A204.1 (cell line): ENCODE measurements around the gene C18orf32.
"Not testable (repeated sequence)": the region's sequence is repeated elsewhere in the genome, so short reads cannot be mapped to it uniquely, and the experiment has no call there.

Experiments used
- FAIRE-seq: peaks from 2 replicates; lab custom pipeline; 2012; peaks lifted over from hg19 to GRCh38; lab: Jason Lieb, UNC

The C18orf32 gene

GRCh38 chr18:49486953-49487710 is at the start of gene C18orf32:
TSS of gene C18orf32 (minus strand) at chr18:49487234. CDS start at chr18:49483748, 3,486 bp downstream.
- FAIRE-seq: peak; percentile 23

- FAIRE-seq: peak; percentile 6
These were observed 48.0 kb upstream of the C18orf32 start for GRCh38 chr18:49534846-49535601.

DNA sequence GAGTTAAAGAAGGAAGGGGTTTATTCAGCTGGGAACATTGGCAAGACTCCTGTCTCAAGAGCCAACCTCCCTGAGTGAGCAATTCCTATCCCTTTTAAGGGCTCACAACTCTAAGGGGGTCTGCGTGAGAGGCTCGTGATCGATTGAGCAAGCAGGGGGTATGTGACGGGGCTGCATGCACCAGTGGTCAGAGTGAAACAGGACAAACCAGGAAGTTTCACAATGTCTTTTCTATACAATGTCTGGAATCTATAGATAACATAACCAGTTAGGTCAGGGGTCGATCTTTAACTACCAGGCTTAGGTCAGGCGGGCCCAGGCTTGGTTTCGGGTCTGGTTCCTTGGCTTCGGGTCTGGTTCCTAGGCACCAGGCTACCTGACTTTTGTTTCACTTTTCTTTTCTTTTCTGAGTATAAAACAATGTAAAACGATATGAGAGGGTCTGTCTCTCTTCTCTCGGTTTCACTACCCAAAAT is 44.7 kb upstream of the C18orf32 start:
- no peak for FAIRE-seq

GRCh38 chr18:49529596-49529995 is 42.6 kb upstream of the C18orf32 start:
- no peak for FAIRE-seq

DNA sequence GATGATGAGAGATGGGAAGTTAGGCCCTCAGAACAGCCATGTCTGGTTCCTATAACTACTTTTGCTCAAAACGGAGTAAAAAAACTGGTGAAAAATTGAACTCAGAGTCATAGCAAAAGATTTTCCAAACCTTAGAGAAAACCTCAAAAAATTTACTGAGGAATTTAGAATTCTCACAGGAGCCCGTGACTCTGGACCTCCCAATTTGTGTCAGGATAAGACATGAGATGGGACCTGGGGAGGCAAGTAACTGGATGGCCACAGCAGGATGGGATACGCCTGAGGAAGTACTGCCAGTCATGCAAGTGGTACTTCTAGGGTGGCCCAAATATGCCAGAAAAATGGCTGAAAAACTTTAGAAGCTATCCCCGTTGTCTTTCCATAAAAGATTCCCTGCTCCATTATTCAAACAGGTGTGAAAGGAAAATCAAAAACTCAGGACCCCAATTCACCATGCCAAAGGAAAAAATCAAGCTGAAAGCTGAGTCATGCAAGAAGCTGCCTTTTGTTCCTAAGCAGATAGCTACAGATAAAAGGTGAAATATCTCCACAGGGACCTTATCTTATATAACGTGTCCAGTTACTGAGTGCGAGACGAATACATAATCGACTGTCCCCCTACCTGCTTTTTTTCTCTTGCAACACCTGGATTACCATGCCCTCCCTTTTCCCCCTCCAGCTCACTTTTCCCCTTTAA is 40.7 kb upstream of the C18orf32 start:
- no peak for FAIRE-seq

DNA sequence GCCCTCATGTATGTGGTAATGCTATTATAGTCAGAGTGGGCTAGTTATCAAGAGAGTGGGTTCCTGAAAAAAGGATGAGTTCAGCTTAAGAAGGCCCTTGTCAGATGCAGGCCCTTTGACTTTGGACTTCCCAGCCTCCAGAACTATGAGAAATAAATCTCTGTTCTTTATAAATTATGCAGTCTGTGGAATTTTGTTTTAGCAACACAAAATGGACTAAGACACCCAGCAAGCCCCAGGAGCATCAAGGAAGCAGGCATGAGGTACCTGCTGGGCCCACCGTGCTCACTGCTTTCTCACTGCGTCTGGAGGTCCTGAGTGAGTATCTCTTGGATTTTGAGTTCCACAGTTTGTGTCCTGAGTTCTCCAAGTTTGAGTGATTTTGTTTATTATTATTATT is 38.9 kb upstream of the C18orf32 start:
- no peak for FAIRE-seq

GRCh38 chr18:49524951-49525350 is 37.9 kb upstream of the C18orf32 start:
- no peak for FAIRE-seq

DNA sequence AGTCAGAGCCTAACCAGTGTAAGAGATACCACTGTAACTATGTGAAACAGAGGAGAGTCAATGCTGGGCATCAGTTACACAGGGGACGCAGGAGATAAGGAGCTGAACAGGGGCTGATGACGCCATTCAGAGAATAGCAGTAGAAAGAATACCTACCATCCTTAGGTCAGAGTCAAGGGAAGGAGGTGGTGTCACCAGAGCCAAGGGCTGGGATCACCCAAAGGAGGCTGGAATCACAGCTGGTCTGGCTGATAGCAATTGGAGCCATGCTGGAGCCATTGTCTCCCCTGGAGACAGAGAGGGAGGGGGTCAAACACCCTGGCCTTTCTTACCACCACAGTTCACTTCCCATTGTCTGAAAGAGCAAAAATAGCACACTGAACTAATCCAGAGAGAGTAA is 37.3 kb upstream of the C18orf32 start:
- no peak for FAIRE-seq

DNA sequence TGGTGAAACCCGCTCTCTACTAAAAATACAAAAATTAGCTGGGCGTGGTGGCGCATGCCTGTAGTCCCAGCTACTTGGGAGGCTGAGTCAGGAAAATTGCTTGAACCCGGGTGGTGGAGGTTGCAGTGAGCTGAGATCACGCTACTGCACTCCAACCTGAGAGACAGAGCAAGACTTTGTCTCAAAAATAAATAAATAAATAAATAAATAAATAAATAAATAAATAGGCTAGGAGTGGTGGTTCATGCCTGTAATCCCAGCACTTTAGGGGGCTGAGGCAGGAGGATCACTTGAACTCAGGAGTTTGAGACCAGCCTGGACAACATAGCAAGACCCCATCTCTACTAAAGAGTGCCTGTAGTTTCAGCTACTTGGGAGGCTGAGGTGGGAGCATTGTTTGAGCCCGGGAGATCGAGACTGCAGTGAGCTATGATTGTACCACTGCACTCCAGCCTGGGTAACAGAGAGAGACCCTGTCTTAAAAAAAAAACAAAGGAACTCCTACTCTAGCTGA is 36.6 kb upstream of the C18orf32 start:
- FAIRE-seq: not testable (repeated sequence)

DNA sequence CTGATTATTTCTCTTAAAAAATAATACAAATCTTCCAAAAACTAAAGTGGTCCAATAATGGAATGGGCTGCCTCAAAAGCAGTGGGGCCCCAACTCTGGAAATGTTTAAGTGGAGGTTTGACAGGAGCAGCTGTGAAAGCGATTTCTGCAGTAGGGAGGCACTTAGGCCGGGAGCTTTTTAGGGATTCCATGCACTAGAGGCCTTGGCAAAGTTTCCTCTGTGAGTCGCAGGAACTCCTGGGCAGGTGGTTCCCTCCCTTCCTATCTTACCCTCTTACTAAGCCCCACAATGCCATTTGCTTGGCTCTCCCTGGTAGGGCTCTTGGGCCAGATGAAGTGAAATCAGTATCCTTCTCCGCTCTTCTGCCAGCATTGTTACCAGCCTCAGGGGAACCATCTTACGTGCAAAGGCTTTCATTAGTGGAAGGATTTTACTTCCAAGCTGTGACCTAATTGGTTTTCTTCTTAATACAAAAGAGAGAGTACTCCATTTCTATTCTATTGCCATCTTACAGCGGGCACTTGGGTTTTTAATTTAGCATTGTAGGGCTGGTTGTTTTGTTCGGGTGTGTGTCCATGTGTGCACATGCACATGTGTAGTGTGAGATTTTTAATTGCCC is 34.3 kb upstream of the C18orf32 start:
- FAIRE-seq: no peak

DNA sequence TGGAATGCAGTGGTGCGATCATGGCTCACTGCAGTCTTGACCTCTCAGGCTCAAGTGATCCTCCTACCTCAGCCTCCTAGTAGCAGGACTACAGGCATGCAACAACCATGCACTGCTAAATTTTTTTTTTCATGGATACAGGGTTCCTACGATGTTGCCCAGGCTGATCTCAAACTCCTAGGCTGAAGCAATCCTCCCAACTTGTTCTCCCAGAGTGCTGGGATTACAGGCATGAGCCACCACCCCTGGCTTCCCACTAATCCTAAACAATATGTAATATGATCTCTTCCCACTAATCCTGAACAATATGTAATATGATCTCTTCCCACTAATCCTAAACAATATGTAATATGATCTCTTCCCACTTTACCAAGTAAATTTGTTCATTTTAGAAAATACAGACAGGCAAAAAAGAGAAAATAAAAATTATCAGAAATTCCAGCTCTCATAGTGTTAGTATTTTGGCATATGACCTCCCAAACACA is 33.7 kb upstream of the C18orf32 start:
- no peak for FAIRE-seq

DNA sequence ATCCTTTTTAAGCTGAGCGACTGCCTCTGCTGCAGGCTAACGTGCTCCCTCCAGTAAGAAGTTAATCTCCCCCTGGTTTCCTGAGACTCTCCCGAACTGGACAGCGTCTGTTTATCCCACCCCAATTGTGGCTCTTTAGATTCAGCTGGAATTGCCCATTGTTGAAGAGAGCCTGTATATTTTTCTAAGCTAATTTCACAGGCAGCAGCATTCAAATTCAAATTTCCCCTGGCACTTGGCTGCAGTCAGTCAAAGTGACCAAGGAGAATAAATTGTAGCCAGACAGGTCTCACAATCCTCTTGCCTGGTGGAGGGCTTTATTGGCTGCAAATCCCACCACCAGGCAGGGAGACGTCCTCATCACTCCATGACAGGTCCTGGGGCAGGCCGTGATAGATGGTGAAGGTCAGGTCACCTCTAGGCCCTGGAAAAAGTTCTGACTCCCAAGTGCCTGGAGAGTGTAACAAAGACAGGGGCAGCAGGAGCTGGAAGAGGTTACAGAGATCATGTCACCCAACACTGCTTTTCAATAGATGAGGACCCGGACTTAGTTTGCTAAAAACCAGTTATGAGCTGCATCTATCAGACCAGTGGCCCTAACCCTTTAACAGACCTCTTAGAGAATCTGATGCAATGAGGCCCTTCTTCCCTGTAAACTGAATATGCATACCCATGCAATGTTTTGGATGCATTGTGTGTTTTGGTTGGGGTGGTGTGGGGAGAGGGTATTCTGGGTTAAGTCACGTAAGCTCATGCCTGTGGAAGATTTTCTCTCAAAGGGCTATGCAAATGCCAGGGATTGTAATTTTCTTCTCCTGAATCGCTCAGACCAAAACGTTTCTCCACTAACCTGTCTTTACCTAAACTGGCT is 32.3 kb upstream of the C18orf32 start:
- FAIRE-seq: no peak

- FAIRE-seq: no peak
These were observed 30.4 kb upstream of the C18orf32 start for GRCh38 chr18:49517483-49517882.

- no peak for FAIRE-seq
These were observed 28.5 kb upstream of the C18orf32 start for GRCh38 chr18:49515516-49515915.

GRCh38 chr18:49515003-49515402 is 28.0 kb upstream of the C18orf32 start:
- FAIRE-seq: not testable (repeated sequence)

DNA sequence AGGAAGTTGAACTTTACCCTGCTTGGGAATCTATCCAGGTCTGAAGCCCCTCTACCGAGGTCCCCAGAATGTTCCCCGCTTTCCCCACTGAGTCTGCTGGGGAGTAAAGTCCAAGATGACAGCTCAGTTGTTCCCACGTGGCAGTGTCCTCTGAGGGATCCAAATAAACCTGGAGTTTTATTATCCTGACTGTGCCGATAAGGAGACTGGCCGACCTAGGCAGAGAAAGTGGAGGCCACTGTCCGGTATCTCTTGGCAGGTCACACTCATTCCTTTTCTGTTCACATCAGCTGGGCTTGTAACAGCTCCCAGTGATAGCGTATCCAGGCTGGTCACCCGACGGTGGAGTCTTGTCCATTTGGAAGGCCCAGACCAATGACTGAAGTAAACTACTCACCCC is 27.5 kb upstream of the C18orf32 start:
- FAIRE-seq: no peak

GRCh38 chr18:49512876-49513275 is 25.8 kb upstream of the C18orf32 start:
- FAIRE-seq: not testable (repeated sequence)

DNA sequence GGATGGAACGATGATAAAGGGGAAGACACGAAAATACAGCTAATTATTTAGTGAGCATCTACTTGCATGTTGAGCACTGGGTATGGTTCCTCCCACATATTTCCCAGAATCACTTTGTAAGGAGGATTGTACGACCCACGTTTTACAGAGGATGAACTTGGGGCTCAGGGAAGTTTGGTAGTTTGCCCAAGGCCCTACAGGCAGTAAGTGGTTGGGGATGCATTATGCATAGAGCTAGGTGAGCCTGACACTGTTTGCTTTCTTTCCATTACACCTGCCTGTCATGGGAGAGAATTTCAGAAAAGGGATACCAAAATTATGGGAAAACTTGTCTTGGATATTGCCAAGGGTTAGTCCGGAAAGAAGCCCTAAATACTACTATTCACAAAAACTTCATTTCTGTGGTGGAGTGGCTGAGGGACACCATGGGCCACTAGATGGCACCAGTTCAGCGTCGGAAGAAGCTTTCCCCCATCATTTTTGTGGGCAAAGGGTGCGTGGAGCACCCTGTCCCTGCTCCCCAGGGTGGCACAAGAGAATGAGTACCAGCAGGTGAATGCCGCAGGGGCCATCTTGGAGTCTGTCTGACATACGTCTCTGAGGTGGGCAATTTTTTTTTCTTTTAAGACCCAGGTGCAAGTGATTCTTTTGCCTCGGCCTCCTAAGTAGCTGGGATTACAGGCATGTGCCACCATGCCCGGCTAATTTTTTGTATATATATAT is 23.5 kb upstream of the C18orf32 start:
- no peak for FAIRE-seq

DNA sequence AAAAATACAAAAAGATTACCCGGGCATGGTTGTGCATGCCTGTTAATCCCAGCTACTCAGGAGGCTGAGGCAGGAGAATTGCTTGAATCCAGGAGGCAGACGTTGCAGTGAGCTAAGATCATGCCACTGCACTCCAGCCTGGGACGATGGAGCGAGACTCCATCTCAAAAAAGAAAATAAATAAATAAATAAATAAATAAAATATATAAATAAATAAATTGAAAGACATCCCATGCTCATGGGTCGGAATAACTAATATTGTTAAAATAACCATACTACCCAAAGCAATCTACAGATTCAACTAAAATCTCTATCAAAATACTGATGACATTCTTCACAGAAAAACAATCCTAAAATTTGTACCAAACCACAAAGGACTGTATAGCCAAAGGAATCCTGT is 19.4 kb upstream of the C18orf32 start:
- not testable (repeated sequence) for FAIRE-seq

GRCh38 chr18:49503931-49504330 is 16.9 kb upstream of the C18orf32 start:
- no peak for FAIRE-seq
